Vagina (tissue), 2 donors: ENCODE data around the gene MC2R. TPM values are rescaled to one million over a fixed set of nuclear protein-coding genes. Genes with fewer than 3 reads are reported as not detected.

Experiments used
- DNase-seq, 2 donors: peaks; one replicate each; pipeline ENCODE4 v3.0.0-alpha.2; 2017; ENCODE audit errors: extremely low spot score in 2 of 2
- H3K27ac ChIP-seq: fragments of 200-600 bp; sonication (generic); one replicate; pipeline ENCODE4 v1.5.1; 2019
- H3K27me3 ChIP-seq: fragments of 200-600 bp; sonication (generic); one replicate; pipeline ENCODE4 v1.5.1; 2019
- H3K36me3 ChIP-seq, 2 donors: fragments of 200-600 bp; sonication (generic); one replicate each; pipeline ENCODE4 v1.5.1; 2017 to 2019
- H3K4me1 ChIP-seq: fragments of 200-600 bp; sonication (generic); one replicate; pipeline ENCODE4 v1.5.1; 2019
- H3K4me3 ChIP-seq, 2 donors: fragments of 200-600 bp; sonication (generic); 1 replicate in 1 of 2; 2 replicates in 1 of 2; pipeline ENCODE4 v1.5.1; 2016 to 2019
- H3K9me3 ChIP-seq: fragments of 200-600 bp; sonication (generic); one replicate; pipeline ENCODE4 v1.5.1; 2019
- POLR2A ChIP-seq, 2 donors: fragments of 450-650 bp; IDR thresholded peaks; one replicate each; pipeline ENCODE4 v1.6.1; 2017; ENCODE audit warnings: antibody characterized with exemption in 2 of 2, mild to moderate bottlenecking in 2 of 2, moderate library complexity in 2 of 2
- POLR2AphosphoS5 ChIP-seq, 2 donors: sonication (generic); formaldehyde crosslinking; IDR thresholded peaks; one replicate each; pipeline ENCODE4 v1.9.0; 2017; ENCODE audit warnings: antibody characterized with exemption in 2 of 2, mild to moderate bottlenecking in 2 of 2, low read depth in 1 of 2; ENCODE audit not compliant: insufficient read depth in 1 of 2
- intact Hi-C: fragments of 100-400 bp; cut with DNase I; formaldehyde crosslinking; loops from one replicate; pipeline ENCODE4 v1.15.1; 2023
- total RNA-seq: library from RNA; depleted of rRNA; stranded (reverse); fragments of >200 nt; gene quantifications from one replicate; pipeline ENCODE4 v1.2.3, GENCODE V29; 2016
- TF ChIP-seq, protein P1 (sequence below), 3 experiments: fragments of 450-650 bp in 2 of 3; fragments of 200-600 bp in 1 of 3; sonication (generic) in 1 of 3; IDR thresholded peaks; one replicate each; pipeline ENCODE4 v1.5.1; 2017 to 2019; ENCODE audit warnings: antibody characterized with exemption in 3 of 3, mild to moderate bottlenecking in 2 of 3, moderate library complexity in 2 of 3

The MC2R gene
- total RNA-seq, 1 donor from 2014 or later, result not detected

DNA sequence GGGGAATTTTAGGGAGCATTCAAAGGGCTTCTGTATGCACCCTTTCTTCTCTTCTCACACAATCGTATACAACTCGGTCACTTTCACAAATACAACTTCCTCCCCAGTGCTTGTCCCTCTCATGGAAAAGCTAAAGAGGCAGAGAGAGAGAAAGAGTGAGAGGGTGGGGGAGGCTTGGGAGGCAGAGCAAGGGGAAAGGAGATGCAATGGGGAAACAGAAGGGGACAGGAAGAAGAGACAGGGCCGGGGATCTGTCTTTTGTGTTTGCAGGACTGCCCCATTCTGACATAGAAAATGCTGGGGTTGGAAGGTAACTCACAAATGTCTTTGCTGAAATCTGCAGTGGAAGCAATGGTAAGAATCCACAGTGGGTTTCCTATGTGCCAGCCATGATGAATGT lies 2.1 kb upstream of the MC2R start:
- H3K4me1 ChIP-seq, result no peaks in the 10 kb centered on the region
- H3K27me3 ChIP-seq, result no peaks in the 10 kb centered on the region
- TF ChIP-seq POLR2A (IDR thresholded peaks at IDR 0.05) (no peak), POLR2AphosphoS5 (IDR thresholded peaks at IDR 0.05; ENCODE audit: insufficient read depth in 1 of 2, low read depth in 1 of 2) (no peak)
- TF ChIP-seq, protein P1, sequence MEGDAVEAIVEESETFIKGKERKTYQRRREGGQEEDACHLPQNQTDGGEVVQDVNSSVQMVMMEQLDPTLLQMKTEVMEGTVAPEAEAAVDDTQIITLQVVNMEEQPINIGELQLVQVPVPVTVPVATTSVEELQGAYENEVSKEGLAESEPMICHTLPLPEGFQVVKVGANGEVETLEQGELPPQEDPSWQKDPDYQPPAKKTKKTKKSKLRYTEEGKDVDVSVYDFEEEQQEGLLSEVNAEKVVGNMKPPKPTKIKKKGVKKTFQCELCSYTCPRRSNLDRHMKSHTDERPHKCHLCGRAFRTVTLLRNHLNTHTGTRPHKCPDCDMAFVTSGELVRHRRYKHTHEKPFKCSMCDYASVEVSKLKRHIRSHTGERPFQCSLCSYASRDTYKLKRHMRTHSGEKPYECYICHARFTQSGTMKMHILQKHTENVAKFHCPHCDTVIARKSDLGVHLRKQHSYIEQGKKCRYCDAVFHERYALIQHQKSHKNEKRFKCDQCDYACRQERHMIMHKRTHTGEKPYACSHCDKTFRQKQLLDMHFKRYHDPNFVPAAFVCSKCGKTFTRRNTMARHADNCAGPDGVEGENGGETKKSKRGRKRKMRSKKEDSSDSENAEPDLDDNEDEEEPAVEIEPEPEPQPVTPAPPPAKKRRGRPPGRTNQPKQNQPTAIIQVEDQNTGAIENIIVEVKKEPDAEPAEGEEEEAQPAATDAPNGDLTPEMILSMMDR (IDR thresholded peaks at IDR 0.05), result no peak
- intact Hi-C loops, result no loop called here
- H3K9me3 ChIP-seq, result no peaks in the 10 kb centered on the region
- no peak for DNase-seq
- no peak overlapping the region for H3K27ac ChIP-seq
- H3K36me3 ChIP-seq, result no peaks in the 10 kb centered on the region
- H3K4me3 ChIP-seq, result no peak overlapping the region

DNA sequence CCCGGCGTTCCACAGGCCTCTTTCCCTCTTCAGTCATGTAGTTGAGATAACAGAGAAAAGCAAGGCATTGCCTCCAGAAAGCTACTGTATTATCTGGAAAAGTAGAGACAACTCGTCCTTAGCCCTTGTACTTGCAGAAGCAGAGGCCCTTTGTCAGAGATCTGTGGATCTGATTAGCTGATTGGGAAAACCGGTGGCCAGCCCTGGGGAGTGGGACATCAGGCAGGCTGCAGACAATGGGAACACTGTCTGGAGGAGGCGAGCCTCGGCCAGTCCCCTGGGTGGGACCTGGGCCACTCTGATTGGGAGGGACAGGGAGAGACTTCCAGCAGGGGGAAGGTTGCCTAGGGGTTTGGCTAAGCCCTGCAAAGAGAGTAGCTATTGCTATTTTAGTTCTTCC lies 1.2 kb upstream of the MC2R start:
- TF ChIP-seq POLR2AphosphoS5 (IDR thresholded peaks at IDR 0.05; ENCODE audit: insufficient read depth in 1 of 2, low read depth in 1 of 2) (no peak), POLR2A (IDR thresholded peaks at IDR 0.05) (no peak)
- TF ChIP-seq, protein P1 (IDR thresholded peaks at IDR 0.05), result no peak
- intact Hi-C loops, result no loop called here

DNA sequence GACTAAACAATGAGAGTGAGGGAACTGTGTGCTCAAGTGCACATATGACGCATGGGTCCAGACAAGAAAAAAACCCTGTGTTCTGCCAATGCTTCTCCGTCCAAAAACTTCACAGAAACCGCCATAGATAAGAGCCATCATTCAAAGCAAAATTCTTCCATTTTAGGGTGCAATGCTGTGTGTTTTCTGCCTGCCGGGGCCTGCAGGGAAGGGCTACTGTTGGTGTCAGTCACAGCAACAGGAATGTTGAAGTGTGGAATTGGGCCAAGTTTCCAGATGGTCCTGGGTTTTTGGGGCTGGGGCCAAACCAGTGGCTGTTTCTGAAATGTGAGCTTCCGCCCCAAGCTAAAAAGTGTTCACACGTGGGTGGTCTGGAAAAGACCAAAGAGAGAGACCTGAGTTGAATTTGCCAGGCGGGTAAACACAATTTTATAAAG lies 677 bp upstream of the MC2R start:
- intact Hi-C loops, result no loop called here
- no peak overlapping the region for H3K4me3 ChIP-seq
- peak in 1 of 2 donors; percentile 77 for DNase-seq
- TF ChIP-seq, protein P1 (IDR thresholded peaks at IDR 0.05), result no peak
- no peak for TF ChIP-seq POLR2AphosphoS5 (IDR thresholded peaks at IDR 0.05; ENCODE audit: insufficient read depth in 1 of 2, low read depth in 1 of 2)
- no peak for TF ChIP-seq POLR2A (IDR thresholded peaks at IDR 0.05)
- H3K9me3 ChIP-seq, result no peaks in the 10 kb centered on the region
- no peaks in the 10 kb centered on the region for H3K27me3 ChIP-seq
- no peaks in the 10 kb centered on the region for H3K4me1 ChIP-seq
- no peaks in the 10 kb centered on the region for H3K36me3 ChIP-seq
- no peak overlapping the region for H3K27ac ChIP-seq

More for the DNA sequence above, 1.2 kb upstream of the MC2R start:
- Histone ChIP-seq H3K27ac (no peak overlapping the region), H3K4me3 (no peak overlapping the region), H3K9me3 (no peaks in the 10 kb centered on the region), H3K27me3 (no peaks in the 10 kb centered on the region), H3K36me3 (no peaks in the 10 kb centered on the region), H3K4me1 (no peaks in the 10 kb centered on the region)
- peak in 1 of 2 donors; percentile 37 for DNase-seq

DNA sequence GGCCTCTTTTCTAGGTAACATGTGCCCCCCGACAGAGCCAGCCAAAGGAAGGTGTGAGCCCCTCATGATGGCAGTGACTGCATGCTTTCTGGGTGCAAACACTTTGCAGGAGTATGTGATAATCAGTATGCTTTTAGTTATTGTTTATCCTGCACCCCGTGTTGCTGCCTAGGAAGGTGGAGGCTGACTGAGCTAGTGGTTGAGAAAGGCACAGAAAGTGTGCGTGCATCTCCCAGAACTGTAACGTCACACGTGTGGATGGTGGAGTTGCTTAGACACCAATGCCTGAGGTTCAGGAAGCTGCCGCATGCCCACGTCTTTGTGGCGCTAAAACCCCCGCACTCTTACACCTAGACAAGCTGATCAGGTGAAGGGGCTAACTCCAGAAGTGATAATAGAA lies 580 bp downstream of the MC2R start:
- TF ChIP-seq, protein P1 (IDR thresholded peaks at IDR 0.05), result no peak
- Histone ChIP-seq H3K36me3 (no peaks in the 10 kb centered on the region), H3K27me3 (no peaks in the 10 kb centered on the region), H3K9me3 (no peaks in the 10 kb centered on the region), H3K4me3 (no peak overlapping the region), H3K27ac (no peak overlapping the region), H3K4me1 (no peaks in the 10 kb centered on the region)
- intact Hi-C loops, result no loop called here
- peak in 1 of 2 donors; percentile 64 for DNase-seq

DNA sequence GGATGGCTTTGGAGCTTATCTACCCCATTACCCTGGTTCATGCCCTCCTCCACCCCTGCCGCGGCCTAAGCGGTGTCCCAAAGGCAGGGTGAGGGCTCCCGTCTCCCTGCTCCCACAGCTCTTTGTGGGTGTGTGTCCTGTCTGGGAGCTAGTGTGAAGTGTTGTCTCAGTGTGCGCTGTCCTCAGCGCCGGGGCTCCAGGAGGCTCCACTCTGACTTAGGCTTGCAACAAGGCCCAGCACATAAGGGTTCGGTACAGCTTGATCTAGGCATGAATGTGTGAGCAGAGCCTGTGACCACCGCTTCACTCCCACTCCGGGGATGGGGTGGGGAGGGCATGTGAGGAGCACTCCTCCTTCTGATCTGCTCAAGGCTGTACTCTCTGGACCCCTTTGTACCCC lies 1.2 kb downstream of the MC2R start:
- no peaks in the 10 kb centered on the region for H3K27me3 ChIP-seq
- DNase-seq, result peak in 1 of 2 donors; percentile 52
- TF ChIP-seq POLR2AphosphoS5 (IDR thresholded peaks at IDR 0.05; ENCODE audit: insufficient read depth in 1 of 2, low read depth in 1 of 2) (no peak), POLR2A (IDR thresholded peaks at IDR 0.05) (no peak)
- TF ChIP-seq, protein P1 (IDR thresholded peaks at IDR 0.05), result no peak
- H3K27ac ChIP-seq, result no peak overlapping the region
- no peak overlapping the region for H3K4me3 ChIP-seq
- intact Hi-C loops, result no loop called here
- H3K9me3 ChIP-seq, result no peaks in the 10 kb centered on the region
- no peaks in the 10 kb centered on the region for H3K4me1 ChIP-seq
- no peaks in the 10 kb centered on the region for H3K36me3 ChIP-seq
